Neuronal stem cell (in vitro differentiated cells): Measurements from ENCODE around the gene HSD17B8.
A peak's percentile ranks its signal among the peaks of the same experiment; 100 is the strongest.

ENCODE experiments used
- DNase-seq: peaks from one replicate; pipeline ENCODE4 v3.0.0-alpha.2; 2013; ENCODE audit warnings: low spot score
- H2AFZ ChIP-seq: one replicate; pipeline ENCODE4 v1.6.1; 2013; ENCODE audit warnings: mild to moderate bottlenecking, low read length, inconsistent platforms
- H2AK5ac ChIP-seq: 2 replicates; pipeline ENCODE4 v1.6.1; 2013; ENCODE audit warnings: low read depth, mild to moderate bottlenecking, inconsistent platforms, low read length, moderate library complexity, mixed read lengths
- H2BK120ac ChIP-seq: 2 replicates; pipeline ENCODE4 v1.6.1; 2013; ENCODE audit warnings: low read depth, mild to moderate bottlenecking, inconsistent platforms, low read length, moderate library complexity, mixed read lengths
- H2BK12ac ChIP-seq: one replicate; pipeline ENCODE4 v1.6.1; 2013; ENCODE audit warnings: low read length, inconsistent platforms
- H2BK15ac ChIP-seq: 2 replicates; pipeline ENCODE4 v1.6.1; 2013; ENCODE audit warnings: mild to moderate bottlenecking, low read length, inconsistent platforms, mixed read lengths
- H2BK5ac ChIP-seq: one replicate; pipeline ENCODE4 v1.6.1; 2013; ENCODE audit warnings: inconsistent platforms, mild to moderate bottlenecking, low read length, moderate library complexity
- H3K14ac ChIP-seq: one replicate; pipeline ENCODE4 v1.6.1; 2013; ENCODE audit warnings: low read length, inconsistent platforms
- H3K18ac ChIP-seq: 2 replicates; pipeline ENCODE4 v1.6.1; 2013; ENCODE audit warnings: low read length, inconsistent platforms
- H3K23ac ChIP-seq: 2 replicates; pipeline ENCODE4 v1.6.1; 2013; ENCODE audit warnings: low read depth, mild to moderate bottlenecking, mixed read lengths, low read length, inconsistent platforms; ENCODE audit not compliant: poor library complexity
- H3K27ac ChIP-seq: replicated peaks from 3 replicates; pipeline ENCODE4 v1.5.1; 2013; ENCODE audit warnings: low read length, inconsistent platforms
- H3K27me3 ChIP-seq, 3 experiments: 2 replicates each; pipeline ENCODE4 v1.6.1; 2013; ENCODE audit warnings: low read length in 3 of 3, mild to moderate bottlenecking in 2 of 3, inconsistent platforms in 1 of 3, low read depth in 1 of 3, mixed read lengths in 1 of 3, moderate library complexity in 1 of 3; ENCODE audit not compliant: control insufficient read depth in 3 of 3, insufficient read depth in 3 of 3
- H3K36me3 ChIP-seq, 2 donors: replicated peaks in 1 of 2; 2 replicates each; pipeline ENCODE4 v1.6.1; 2013; ENCODE audit warnings: low read length in 2 of 2; ENCODE audit not compliant: control insufficient read depth in 2 of 2, insufficient read depth in 2 of 2
- H3K4ac ChIP-seq: 2 replicates; pipeline ENCODE4 v1.6.1; 2013; ENCODE audit warnings: inconsistent platforms, mild to moderate bottlenecking, low read length, moderate library complexity
- H3K4me1 ChIP-seq, 2 donors: 1 replicate in 1 of 2; 2 replicates in 1 of 2; pipeline ENCODE4 v1.6.1; 2013; ENCODE audit warnings: low read length in 2 of 2, low read depth in 1 of 2; ENCODE audit not compliant: control insufficient read depth in 2 of 2, insufficient read depth in 1 of 2
- H3K4me2 ChIP-seq: one replicate; pipeline ENCODE4 v1.6.1; 2013; ENCODE audit warnings: mild to moderate bottlenecking, low read length, inconsistent platforms; ENCODE audit not compliant: insufficient read depth, poor library complexity, severe bottlenecking
- H3K4me3 ChIP-seq, 2 donors: 2 replicates each; pipeline ENCODE4 v1.5.1; 2013; ENCODE audit warnings: low read length in 2 of 2, mild to moderate bottlenecking in 2 of 2, inconsistent platforms in 1 of 2, moderate library complexity in 1 of 2
- H3K79me1 ChIP-seq: one replicate; pipeline ENCODE4 v1.6.1; 2013; ENCODE audit warnings: low read depth, mild to moderate bottlenecking, inconsistent platforms, low read length, moderate library complexity
- H3K9ac ChIP-seq: one replicate; pipeline ENCODE4 v1.6.1; 2013; ENCODE audit warnings: mild to moderate bottlenecking, low read depth, low read length, inconsistent platforms; ENCODE audit not compliant: poor library complexity
- H3K9me3 ChIP-seq, 2 donors: replicated peaks in 1 of 2; 2 replicates each; pipeline versions ENCODE3 to v1.6.1; 2013; ENCODE audit warnings: low read length in 2 of 2, mild to moderate bottlenecking in 2 of 2, inconsistent platforms in 1 of 2, low read depth in 1 of 2, mixed read lengths in 1 of 2, moderate library complexity in 1 of 2; ENCODE audit not compliant: control insufficient read depth in 2 of 2, insufficient read depth in 1 of 2
- H4K8ac ChIP-seq: one replicate; pipeline ENCODE4 v1.6.1; 2013; ENCODE audit warnings: low read depth, mild to moderate bottlenecking, inconsistent platforms, low read length, moderate library complexity
- H4K91ac ChIP-seq: one replicate; pipeline ENCODE4 v1.6.1; 2013; ENCODE audit warnings: low read length, low read depth, mild to moderate bottlenecking, inconsistent platforms; ENCODE audit not compliant: poor library complexity
- WGBS, 2 donors: extraction: QIAGEN DNeasy Blood & Tissue Kit; methylation state at CpG; one replicate each; pipeline ENCODE4 v1.1.7; 2013; ENCODE audit warnings: missing lambda C conversion rate in 2 of 2, mixed read lengths in 1 of 2; ENCODE audit not compliant: insufficient read length in 2 of 2, insufficient replicate concordance in 1 of 2; ENCODE audit errors: extremely low coverage in 2 of 2; 5-methylcytosine and 5-hydroxymethylcytosine counted together

HSD17B8 gene

DNA sequence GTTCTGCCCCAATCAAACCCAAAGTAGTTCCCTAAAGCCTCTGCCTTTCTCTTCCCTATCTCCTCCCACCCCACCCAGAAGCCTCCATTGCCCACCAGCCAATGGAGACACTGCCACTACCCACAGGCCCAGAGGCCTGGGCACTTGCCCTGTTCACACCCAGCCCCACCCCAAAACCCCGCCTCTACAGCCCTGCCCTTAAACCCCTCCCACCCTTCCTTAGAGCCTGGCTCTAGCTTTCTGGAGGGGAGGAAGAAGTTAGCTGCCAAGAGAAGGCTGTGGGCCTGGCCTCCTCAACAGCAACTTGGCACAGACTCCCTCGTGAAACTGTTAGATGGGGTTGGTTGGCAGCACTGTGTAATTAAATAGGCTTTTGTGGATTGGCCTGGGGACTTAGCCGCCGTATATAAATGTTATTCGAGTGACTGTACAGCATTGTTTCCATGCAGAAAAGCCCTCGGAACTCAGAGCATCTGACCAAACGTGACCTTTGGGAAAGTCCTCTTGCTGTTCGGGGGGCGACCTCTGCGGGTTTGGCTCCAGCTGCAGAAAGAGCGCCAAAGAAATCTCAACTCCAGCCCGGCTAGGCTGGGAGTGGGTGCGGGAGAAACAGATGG lies 43.6 kb upstream of the HSD17B8 start:
- H3K27ac ChIP-seq: no peak overlapping the region
- H3K79me1 ChIP-seq: no peaks in the 10 kb centered on the region
- no peak overlapping the region for H3K9ac ChIP-seq
- no peak overlapping the region for H3K4me3 ChIP-seq
- no peak overlapping the region for H2BK12ac ChIP-seq
- H4K91ac ChIP-seq: no peak overlapping the region
- no peak overlapping the region for H2BK15ac ChIP-seq
- no peak overlapping the region for H3K18ac ChIP-seq
- no peaks in the 10 kb centered on the region for H3K9me3 ChIP-seq
- H3K4me1 ChIP-seq: peaks cover 0 to 7% of the 10 kb centered on the region in 2 donors
- peak overlapping the region; percentile 49 for H2BK5ac ChIP-seq
- H3K36me3 ChIP-seq: no peaks in the 10 kb centered on the region
- no peak overlapping the region for H2AK5ac ChIP-seq
- H3K27me3 ChIP-seq: peaks cover 0 to 25% (median 10%) of the 10 kb centered on the region in 3 experiments
- H4K8ac ChIP-seq: no peak overlapping the region
- H3K23ac ChIP-seq: no peak overlapping the region
- no peak overlapping the region for H3K14ac ChIP-seq
- WGBS, 2 donors: no CpG with 5 or more reads among the region's 13 CpGs
- no peak overlapping the region for H2BK120ac ChIP-seq
- no peak overlapping the region for H3K4me2 ChIP-seq
- H3K4ac ChIP-seq: no peak overlapping the region
- no peak for DNase-seq
- peak overlapping the region; percentile 91 for H2AFZ ChIP-seq

DNA sequence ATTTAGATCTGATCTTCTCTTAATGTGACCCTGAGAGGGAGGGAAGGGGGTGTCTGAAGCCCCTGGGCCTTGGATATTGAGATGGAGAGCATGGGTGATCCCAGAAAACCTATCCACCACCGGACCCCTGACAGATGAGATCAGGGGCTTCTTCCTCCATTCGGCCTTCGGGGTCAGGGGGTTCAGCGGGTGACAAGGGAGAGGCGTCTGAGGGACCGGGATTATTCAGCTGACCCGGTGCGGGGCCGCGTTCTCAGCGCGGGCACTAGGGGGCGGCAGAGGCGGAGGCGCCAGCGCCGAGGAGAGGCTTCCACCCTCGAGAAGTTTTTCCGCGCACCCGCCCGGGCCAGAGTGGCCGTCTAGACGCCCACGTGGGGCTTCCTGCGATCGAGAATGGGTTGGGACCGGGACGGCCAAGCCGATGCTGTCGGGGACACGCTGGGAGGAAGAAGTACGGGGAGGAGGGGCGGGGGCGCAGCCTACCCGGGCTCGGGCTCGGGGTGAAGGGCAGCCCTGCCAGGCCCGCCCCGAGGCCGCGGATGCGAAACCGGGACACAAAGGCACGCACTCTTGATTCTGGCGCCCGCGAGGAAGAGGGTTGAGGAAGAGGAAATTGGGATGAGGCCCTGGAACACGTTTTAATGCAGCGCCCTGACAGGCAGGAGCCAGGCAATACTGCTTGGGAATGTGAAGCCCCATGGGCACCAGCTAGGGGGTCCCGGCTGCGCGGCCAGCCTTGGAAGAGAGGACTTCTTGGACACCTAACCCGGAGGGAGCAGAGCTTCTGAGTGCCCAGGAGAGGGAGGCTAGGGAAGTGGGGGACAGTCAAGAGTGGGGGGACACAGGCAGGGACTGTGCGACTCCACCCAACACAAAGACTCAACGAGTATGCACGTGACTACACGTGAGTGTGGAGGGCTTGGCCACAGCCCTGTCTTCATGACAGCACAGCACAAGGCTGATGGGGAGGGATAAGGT lies 42.8 kb upstream of the HSD17B8 start:
- H3K27ac ChIP-seq: no peak overlapping the region
- no CpG with 5 or more reads among the region's 58 CpGs for WGBS, 2 donors
- no peaks in the 10 kb centered on the region for H3K9me3 ChIP-seq

DNA sequence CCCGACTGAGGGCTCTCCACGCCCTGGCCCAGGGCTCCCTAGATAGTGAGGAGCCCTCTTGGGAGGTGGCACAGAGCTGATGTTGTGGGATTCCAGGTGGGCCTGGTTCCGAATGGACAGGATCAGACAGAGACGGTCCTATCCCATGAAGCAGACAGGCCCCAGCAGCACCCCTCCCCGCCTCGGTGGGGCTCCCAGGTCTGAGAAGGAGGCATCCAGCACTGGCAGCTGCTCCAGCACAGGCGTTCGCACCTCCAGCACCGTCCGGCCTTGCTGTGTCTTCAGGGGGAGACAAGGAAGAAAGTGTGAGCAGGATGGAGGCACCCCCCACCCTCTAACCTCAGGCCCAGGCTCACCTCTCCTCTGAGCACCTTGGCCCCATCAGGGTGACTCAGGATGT lies 40.9 kb upstream of the HSD17B8 start:
- Histone ChIP-seq H3K36me3 (no peaks in the 10 kb centered on the region), H2AFZ (no peak overlapping the region), H2BK15ac (peak overlapping the region; percentile 64), H3K27ac (no peak overlapping the region), H3K23ac (peak overlapping the region; percentile 85), H3K79me1 (no peaks in the 10 kb centered on the region), H4K8ac (no peak overlapping the region), H2BK5ac (no peak overlapping the region), H2BK120ac (no peak overlapping the region), H2BK12ac (no peak overlapping the region), H3K4me2 (no peak overlapping the region), H4K91ac (no peak overlapping the region), H3K9me3 (no peaks in the 10 kb centered on the region), H3K27me3 (peaks cover 0 to 21% (median 10%) of the 10 kb centered on the region in 3 experiments), H2AK5ac (peak overlapping the region; percentile 24), H3K4ac (no peak overlapping the region), H3K4me1 (peaks cover 0 to 7% of the 10 kb centered on the region in 2 donors), H3K4me3 (no peak overlapping the region), H3K18ac (peak overlapping the region; percentile 15), H3K14ac (peak overlapping the region; percentile 76), H3K9ac (no peak overlapping the region)
- DNase-seq: no peak
- no CpG with 5 or more reads among the region's 10 CpGs for WGBS, 2 donors

More for the DNA sequence above, 42.8 kb upstream of the HSD17B8 start:
- peak overlapping the region; percentile 91 for H2AFZ ChIP-seq
- peak overlapping the region; percentile 89 for H2AK5ac ChIP-seq
- no peaks in the 10 kb centered on the region for H3K36me3 ChIP-seq
- H4K91ac ChIP-seq: no peak overlapping the region
- H3K4me3 ChIP-seq: peak overlapping the region; percentile 29 to 76
- peak overlapping the region; percentile 93 for H3K4ac ChIP-seq
- peak overlapping the region; percentile 49 for H2BK5ac ChIP-seq
- no peaks in the 10 kb centered on the region for H3K79me1 ChIP-seq
- DNase-seq: peak; percentile 70
- peak overlapping the region; percentile 67 for H2BK120ac ChIP-seq
- peak overlapping the region; percentile 81 for H3K23ac ChIP-seq
- H3K4me2 ChIP-seq: peak overlapping the region; percentile 90
- peaks cover 0 to 7% of the 10 kb centered on the region in 2 donors for H3K4me1 ChIP-seq
- H3K9ac ChIP-seq: peak overlapping the region; percentile 85
- H3K14ac ChIP-seq: peak overlapping the region; percentile 65
- H3K27me3 ChIP-seq: peaks cover 0 to 25% (median 10%) of the 10 kb centered on the region in 3 experiments
- H2BK15ac ChIP-seq: peak overlapping the region; percentile 32
- peak overlapping the region; percentile 94 for H4K8ac ChIP-seq
- peak overlapping the region; percentile 95 for H2BK12ac ChIP-seq
- peak overlapping the region; percentile 96 for H3K18ac ChIP-seq

DNA sequence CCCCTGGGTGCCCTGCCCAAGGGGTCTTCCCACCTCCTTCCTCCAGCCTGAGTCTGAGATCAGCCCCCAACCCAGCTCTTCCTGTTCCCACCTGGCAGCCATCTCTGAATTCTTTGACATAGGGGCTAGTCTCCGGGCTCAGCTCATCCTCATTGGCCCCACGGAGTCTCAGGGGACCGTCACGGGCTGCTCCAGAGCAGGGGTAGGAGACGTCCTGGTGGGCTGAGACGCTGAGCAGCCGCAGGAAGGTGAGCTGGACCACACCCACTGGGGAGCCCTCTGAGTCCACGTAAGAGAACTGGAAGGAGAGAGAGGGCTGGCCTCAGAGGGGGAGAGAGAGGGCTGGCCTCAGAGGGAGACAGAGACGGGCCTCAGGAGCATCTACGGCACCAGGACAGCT lies 40.3 kb upstream of the HSD17B8 start:
- Histone ChIP-seq H4K91ac (no peak overlapping the region), H2AFZ (no peak overlapping the region), H2AK5ac (peak overlapping the region; percentile 24), H2BK12ac (no peak overlapping the region), H3K27ac (no peak overlapping the region), H3K14ac (peak overlapping the region; percentile 8), H2BK120ac (no peak overlapping the region), H4K8ac (peak overlapping the region; percentile 9), H3K79me1 (no peaks in the 10 kb centered on the region), H2BK15ac (peak overlapping the region; percentile 58), H3K23ac (no peak overlapping the region), H2BK5ac (no peak overlapping the region), H3K9me3 (no peaks in the 10 kb centered on the region), H3K9ac (no peak overlapping the region), H3K4ac (no peak overlapping the region), H3K4me1 (peaks cover 0 to 7% of the 10 kb centered on the region in 2 donors), H3K4me2 (no peak overlapping the region), H3K4me3 (no peak overlapping the region), H3K18ac (peak overlapping the region; percentile 57), H3K36me3 (no peaks in the 10 kb centered on the region), H3K27me3 (peaks cover 0 to 18% (median 10%) of the 10 kb centered on the region in 3 experiments)
- no peak for DNase-seq
- no CpG with 5 or more reads among the region's 10 CpGs for WGBS, 2 donors
